ENCODE measurements around the gene UTP25.

DNA sequence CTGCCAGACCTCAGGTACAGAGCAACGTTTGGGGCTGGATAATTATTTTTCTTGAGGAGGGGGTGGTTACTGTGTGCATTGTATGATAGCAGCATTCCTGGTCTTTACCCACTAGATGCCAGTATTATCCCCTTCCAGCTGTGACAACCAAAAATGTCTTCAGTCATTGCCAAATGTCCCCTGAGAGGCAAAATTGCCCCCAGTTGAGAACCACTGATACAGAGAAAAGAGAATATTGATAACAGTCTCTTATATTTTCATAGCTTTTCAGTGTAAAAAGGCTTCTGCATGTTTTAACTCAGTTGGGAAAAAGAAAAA is 58.4 kb downstream of the UTP25 start:
- TF ChIP-seq CTCF (conservative IDR thresholded peaks at IDR 0.05; ENCODE audit: low read length) = no peak
- no peak for TF ChIP-seq EZH2phosphoT487 (IDR thresholded peaks at IDR 0.05; ENCODE audit: borderline replicate concordance)
